ENCODE results near the gene CHRM2.

- TF ChIP-seq EZH2 (IDR thresholded peaks at IDR 0.05; ENCODE audit: low read depth, low read length, severe bottlenecking), result no peak
- TF ChIP-seq CTCF (IDR thresholded peaks at IDR 0.05; ENCODE audit: control extremely low read depth in 1 of 3, insufficient read depth in 1 of 3, low read depth in 1 of 3, low read length in 3 of 3), result no peak
- TF ChIP-seq POLR2AphosphoS5 (IDR thresholded peaks at IDR 0.05; ENCODE audit: low read depth, low read length), result no peak
- no peak for TF ChIP-seq MAX (IDR thresholded peaks at IDR 0.05)
- no peak for TF ChIP-seq POLR2A (IDR thresholded peaks at IDR 0.05; ENCODE audit: control extremely low read depth in 1 of 2, low read depth in 2 of 2, low read length in 2 of 2)
- no peak for TF ChIP-seq KDM1A (IDR thresholded peaks at IDR 0.05; ENCODE audit: borderline replicate concordance, low read length)
- TF ChIP-seq TAF1 (IDR thresholded peaks at IDR 0.05; ENCODE audit: low read depth, low read length), result no peak
- TF ChIP-seq KDM5A (IDR thresholded peaks at IDR 0.05; ENCODE audit: low read length), result no peak
- TF ChIP-seq JUND (IDR thresholded peaks at IDR 0.05; ENCODE audit: low read length), result no peak
- no peak for TF ChIP-seq NRF1 (IDR thresholded peaks at IDR 0.05; ENCODE audit: low read depth, low read length)
These were observed 73.9 kb downstream of the CHRM2 start for GRCh38 chr7:136942401-136942800.

All from H1 (cell line).